H54 (cell line): ENCODE results near the gene IRF2.
A peak's percentile ranks its signal among the peaks of the same experiment; 100 is the strongest.

Experiments
- DNase-seq: peaks from one replicate; pipeline ENCODE4 v3.0.0; 2011; ENCODE audit warnings: low spot score, mixed read lengths; ENCODE audit not compliant: insufficient read length
- FAIRE-seq: peaks from 3 replicates; lab custom pipeline; 2011; peaks lifted over from hg19 to GRCh38; lab: Jason Lieb, UNC
- POLR2A ChIP-seq: IDR thresholded peaks from 2 replicates; pipeline ENCODE4 v1.6.1; 2011; ENCODE audit warnings: low read depth, mild to moderate bottlenecking, low read length

Gene IRF2

DNA sequence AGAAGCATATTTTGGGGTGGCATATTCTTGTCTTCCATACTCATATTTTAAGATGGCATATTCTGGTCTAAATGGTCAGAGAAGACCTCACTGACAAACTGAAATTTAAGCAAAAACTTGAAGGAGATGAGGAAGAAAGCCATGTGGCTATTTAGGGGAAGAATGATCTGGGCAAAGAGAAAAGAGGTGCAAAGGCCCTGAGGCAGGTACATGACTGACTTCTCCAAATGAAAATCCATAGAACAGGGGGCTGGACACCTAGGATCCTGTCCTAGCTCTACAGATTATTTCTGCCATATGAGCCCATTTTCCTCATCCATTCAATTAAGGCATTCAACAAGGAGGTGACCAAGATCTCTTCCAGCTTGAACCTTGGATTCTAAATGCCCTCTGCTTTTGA is 105.6 kb downstream of the IRF2 start:
- no peak for TF ChIP-seq POLR2A
- FAIRE-seq (no peak), DNase-seq (no peak)

DNA sequence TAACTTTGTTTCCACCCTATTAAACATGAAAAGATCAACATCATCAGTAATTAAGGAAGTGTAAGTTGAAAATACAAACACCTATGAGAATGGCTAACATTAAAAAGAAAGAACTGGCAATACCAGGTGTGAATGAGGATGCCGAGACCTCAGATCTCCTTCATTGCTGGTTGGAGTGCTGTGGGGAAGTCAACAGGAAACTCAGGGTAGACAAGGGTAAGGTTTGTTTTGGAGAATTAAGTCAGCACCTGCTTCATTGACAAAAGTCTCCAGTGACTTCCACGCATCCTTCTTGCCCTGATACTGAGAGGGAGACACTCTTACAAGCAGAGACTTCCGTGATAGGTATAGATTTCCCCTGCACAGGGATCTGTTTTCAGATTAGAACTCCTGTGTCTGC is 106.1 kb downstream of the IRF2 start:
- DNase-seq (no peak), FAIRE-seq (no peak)
- TF ChIP-seq POLR2A: no peak

DNA sequence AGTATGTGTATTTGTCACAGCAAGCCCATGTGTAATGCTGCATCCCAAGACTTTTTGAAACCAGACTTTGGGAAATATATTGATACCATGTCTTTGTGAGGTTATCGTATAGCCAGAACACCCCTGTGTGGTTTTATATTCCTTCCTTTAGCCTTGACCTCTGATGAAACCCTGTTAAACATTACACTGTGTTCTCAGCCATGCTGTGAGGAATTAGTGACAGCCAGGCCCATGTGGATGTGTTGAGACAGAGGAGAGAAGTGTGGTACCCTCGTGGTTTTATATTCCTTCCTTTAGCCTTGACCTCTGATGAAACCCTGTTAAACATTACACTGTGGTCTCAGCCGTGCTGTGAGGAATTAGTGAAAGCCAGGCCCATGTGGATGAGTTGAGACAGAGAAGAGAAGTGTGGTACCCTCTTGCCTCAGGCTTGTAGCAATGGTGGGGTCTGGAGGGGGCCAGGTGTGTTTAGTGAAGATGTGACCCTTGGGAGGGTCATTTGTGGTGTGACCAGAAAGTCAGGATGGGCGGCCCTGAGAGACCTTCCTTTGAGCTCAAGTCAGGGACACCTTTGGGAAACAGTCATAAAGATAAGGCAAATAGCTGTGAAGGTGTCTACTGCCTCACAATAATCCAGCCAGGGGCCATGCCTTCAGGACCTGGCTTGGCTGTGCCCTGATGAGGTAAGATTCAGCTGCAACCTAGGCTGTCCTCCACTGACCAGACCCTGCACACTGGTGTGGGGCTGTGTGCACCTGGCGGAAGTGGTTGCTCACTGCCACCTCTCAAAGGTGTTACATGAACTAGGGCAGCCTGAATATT is 110.0 kb downstream of the IRF2 start:
- no peak for DNase-seq
- no peak for TF ChIP-seq POLR2A
- no peak for FAIRE-seq

DNA sequence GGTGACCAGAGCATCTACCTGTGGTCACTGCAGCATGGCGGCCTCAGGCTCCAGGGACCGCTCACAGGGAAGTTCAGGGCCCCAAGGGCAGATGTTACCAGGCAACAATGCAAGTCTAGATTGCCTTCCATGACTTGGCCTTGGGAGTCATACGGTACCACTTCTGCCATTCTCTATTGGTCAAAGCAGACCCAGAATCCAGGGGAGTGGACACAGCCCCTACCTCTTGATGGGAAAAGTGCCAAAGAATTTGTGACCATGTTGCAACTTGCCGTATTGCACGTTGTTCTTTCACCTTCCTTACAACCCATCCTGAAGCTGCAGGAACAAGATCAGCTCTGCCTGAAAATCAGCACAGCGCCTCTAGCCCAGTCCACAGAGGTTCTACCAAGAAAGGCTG is 111.1 kb downstream of the IRF2 start:
- FAIRE-seq (no peak), DNase-seq (no peak)
- TF ChIP-seq POLR2A: no peak

DNA sequence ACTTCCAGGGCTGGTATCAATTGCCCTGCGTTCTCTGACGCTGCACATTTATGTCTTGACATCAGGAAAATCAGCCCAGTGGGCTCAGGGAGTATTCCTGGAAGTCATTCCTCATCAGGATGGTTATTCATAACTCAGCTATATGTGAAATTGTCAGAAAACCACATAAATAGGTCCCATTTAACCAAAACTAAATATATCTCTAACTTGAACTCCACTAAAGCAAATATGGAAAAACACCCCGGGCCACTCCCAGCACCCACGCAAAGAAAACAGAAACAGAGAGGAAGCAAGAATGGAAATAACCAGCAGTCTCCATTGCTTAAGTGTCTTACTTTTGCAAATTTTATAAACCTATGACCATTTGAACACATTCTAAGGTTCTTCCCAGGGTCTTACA is 112.0 kb downstream of the IRF2 start:
- DNase-seq (no peak), FAIRE-seq (no peak)
- TF ChIP-seq POLR2A: no peak

DNA sequence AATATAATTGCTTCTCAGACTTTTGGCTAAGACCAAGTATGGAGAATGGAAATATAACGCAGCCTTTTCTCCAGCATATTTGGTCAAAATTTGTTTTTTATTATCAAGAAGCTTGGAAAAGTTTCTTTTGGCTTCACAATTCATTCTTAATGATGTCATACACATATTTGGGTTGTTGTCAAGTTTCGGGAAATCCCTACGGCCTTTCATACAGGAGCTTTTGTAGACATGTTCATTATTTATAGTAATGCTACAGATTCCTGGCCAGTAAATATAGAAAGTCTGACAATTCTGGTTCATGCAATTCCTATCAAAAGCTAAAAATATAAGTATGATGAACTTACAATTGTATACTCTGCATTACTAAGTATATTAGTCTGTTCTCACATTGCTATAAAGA is 112.9 kb downstream of the IRF2 start:
- DNase-seq (no peak), FAIRE-seq (no peak)
- no peak for TF ChIP-seq POLR2A

DNA sequence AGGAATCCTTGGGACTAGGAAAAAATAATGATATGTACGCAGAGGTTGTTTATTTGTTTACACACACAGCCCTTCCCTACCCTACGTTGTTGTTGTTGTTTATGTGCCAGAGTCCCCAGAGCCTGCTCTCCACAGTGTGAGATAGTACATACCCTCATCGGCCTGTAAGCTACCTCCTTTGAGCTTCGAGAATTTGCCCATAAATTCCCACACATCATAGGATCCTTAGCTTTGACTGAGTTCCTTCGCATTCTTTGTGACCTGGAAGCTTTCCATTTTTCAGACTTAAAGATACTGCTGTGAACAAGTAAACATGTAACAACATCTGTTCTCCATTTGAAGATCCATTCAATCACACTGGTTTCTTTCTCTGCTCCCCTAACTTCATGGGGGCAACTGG is 114.5 kb downstream of the IRF2 start:
- DNase-seq (no peak), FAIRE-seq (no peak)
- TF ChIP-seq POLR2A: no peak

DNA sequence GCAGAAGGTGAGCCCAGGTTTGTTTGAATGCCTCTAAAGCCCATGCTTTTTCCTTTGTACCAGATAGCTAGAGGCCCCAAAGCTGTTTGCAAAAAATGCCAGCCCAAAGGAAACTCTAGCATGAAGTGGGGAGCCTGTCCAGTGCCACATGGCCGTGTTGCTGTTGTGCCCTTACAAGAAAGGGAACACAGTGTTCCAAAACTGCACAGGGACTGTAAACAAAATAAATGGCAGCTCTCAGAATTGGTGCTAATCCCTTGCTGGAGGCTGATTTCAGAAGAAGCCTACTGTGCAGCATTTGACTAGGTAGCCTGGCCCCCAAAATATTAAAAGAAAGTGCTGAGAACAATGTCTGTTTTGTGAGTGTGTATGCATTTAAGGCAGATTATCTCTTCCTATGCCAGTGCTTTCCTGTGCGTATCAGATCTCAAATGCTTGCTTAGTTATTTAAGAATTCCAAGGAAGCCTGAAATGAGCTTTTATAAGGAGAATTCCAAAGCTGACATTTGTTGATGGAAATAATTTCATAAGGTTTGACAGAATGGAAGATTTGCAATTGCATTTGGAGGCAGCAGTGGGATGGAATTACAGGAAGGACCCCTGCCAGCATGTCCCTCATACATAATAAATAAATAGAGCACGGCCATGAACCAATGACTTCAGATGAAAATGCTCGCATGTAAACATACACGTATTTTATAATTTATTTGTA is 115.7 kb downstream of the IRF2 start:
- TF ChIP-seq POLR2A: no peak
- no peak for FAIRE-seq
- no peak for DNase-seq

DNA sequence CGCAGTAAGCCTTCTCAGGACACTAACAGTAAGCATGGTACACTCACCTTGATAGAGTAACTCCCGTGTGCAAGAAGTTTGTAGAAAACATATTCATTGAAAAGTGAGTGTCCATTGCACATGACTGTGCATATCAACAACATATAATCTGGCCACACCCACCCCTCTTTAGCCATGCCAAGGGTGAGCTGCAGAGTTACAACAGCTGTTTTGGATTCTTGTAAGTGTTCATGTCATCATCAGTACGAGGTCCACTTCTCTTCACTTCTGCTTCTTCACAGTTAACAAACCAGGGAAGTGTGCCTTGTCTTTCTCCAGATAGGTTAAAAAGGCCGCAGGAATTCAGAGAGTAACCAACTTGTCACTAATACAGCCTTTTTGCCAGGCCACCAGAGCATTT is 116.6 kb downstream of the IRF2 start:
- DNase-seq (no peak), FAIRE-seq (no peak)
- TF ChIP-seq POLR2A: no peak

DNA sequence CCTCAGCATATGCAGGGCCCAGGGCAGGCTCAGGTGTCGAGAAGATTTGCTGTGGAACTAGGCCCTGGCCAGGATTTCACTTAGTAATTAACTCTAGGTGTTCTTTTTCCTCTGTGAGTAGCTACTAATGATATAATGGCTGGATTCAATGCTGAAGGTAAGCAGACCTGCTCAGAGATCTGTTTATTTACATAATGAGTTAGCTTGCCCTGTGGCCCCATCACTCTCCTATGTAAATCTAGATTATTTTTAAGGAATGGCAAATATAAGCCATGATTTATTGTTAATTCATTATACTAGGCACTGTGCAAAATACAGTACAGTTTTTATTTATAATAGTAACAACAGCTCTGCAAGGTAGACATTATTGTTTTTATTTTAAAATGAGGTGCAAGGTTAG is 117.2 kb downstream of the IRF2 start:
- DNase-seq (no peak), FAIRE-seq (no peak)
- no peak for TF ChIP-seq POLR2A

DNA sequence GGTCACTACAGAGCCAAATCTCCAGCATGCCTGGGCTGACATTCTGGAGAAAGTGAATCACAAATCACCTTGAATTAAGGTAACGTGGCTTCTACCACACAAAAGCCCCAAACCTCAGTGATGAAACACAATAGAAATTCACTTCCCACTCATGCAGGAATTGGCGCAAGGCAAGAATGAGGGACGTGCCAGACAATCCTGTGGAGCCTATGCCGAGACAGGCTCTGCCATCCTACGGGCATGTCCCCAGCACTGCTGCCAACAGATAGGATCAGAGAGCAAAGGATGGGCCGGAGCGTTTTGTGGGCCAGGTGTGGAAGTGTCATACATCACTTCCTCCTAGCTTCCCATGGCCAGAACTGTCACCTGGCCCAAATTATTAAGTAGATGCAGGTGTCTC is 118.0 kb downstream of the IRF2 start:
- DNase-seq: no peak
- no peak for FAIRE-seq
- TF ChIP-seq POLR2A: no peak

DNA sequence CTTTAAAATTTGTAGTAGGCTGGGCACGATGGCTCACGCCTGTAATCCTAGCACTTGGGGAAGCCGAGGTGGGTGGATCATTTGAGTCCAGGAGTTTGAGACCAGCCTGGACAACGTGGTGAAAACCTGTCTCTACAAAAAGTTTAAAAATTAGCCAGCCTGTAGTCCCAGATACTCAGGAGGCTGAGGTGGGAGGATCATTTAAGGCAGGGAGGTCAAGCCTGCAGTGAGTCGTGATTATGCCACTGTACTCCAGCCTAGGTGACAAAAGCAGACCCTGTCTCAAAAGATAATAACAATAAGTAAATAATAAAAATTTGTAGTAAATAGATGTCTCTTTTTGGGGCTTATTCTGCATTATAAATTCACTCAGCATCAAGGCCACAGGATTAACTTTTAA is 118.5 kb downstream of the IRF2 start:
- FAIRE-seq: no peak
- TF ChIP-seq POLR2A: no peak
- DNase-seq: no peak

DNA sequence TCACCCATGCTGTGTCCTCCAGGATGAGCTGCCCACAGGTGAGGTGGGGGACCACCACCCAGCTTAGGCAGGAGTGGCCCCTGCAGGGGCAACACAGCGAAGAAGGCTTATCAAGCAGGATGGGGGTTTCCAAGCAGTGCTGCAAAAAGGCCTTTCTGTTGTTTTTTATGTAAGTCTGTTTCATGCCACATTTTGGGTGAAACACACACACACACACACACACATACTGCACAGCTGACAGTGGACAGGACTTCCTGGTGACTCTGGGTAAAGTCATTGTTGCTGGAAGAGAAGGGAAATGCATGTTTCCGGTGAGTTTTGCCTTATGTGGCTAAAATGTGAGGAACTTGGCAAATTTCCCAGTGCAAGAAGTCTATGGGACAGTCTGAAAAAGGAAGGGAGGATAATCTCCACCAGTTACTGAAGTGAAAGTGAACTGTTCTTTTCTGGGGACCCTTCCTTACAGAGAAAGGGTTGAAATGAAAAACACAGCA is 119.2 kb downstream of the IRF2 start:
- DNase-seq: peak; percentile 43
- no peak for TF ChIP-seq POLR2A
- no peak for FAIRE-seq

DNA sequence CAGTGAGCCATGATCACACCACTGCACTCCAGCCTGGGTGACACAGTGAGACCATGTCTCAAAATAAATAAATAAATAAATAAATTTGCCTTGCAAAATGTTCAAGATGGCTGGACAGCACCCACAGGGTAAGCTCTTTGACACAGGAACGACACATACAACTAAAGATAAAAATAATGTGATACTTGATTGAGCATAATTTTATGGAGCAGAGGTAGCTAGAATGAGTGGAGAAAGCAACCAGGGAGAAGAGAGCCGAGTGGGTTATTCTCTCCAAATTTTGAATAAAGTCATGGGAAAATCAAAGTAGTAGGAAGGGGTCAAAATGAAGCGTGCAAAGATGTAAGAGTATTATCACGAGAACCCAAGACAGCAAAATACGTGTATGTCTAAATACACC is 121.5 kb downstream of the IRF2 start:
- DNase-seq (no peak), FAIRE-seq (no peak)
- no peak for TF ChIP-seq POLR2A

DNA sequence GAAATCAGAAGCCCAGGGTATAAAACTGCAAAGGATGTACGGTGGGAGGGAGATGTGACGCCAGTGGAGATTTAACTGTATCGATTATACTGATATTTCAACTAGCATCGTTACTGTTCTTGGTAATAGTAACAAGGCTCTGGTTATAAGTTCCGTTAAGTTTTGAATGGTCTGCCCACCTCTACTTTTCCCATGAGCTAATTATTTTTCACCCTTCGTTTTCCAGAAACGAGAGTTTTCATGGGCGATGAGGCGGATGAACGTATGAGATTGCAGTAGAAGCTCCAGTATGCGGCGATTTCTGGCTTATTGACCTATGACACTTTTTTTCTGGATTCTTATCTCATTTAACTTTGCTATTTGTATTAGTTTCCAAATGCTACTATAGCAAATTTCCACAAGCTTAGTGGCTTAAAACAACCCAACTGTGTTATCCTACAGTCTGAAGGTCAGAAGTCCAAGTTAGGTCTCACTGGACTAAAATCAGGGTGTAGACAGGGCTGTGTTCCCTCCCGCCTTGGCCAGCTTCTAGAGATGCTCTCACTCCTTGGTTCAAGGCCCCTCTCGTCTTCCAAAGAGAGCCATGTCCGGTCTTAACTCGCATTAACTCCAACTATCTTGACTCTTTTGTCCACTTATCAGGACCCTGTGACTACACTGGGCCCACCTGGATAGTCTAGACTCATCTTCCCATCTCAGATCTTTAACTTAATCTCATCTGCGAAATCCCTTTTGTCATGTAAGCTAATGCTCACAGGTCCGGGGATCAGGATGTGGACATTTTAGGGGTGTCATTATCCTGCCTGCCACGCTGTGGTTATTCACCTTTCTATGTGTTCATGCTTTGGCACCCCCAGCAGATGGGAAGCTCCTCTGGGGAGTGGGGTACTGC is 122.5 kb downstream of the IRF2 start:
- no peak for TF ChIP-seq POLR2A
- no peak for FAIRE-seq
- no peak for DNase-seq
